ENCODE data around the gene GCNA.

The GCNA gene

DNA sequence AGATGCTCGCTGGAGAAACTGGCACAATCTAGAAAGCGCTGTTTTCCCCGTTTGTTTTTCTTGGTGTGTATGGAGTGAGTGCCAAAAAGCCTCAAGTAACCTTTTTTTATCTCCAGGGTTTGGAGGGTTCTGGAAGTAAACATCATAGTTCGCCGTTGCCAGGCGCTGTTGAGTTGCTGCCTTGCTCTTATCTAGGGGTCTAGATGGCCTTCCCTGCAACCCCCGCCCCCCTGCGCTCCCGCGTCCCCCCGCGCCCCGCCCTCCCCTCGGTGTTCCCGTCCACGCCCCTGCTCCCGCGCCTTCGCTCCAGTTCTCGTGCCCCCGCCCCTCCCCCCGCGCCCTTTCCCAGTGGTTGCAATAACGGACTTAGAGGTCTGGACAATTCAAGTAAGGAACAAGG lies 555 bp upstream of the GCNA start:
- Histone ChIP-seq H3K4me2 (ENCODE audit: low read depth, low read length, poor library complexity, severe bottlenecking) (no peak overlapping the region), H3F3A (ENCODE audit: low read depth) (no peaks in the 10 kb centered on the region), H3K79me2 (ENCODE audit: insufficient read depth, low read length) (no peaks in the 10 kb centered on the region), H3K4me1 (ENCODE audit: insufficient read depth, low read length, poor library complexity, severe bottlenecking) (no peaks in the 10 kb centered on the region), H4K20me1 (ENCODE audit: insufficient read depth, low read length, poor library complexity, severe bottlenecking) (no peaks in the 10 kb centered on the region), H2AFZ (ENCODE audit: low read length) (no peak overlapping the region), H3K27me3 (ENCODE audit: insufficient read depth, low read length, poor library complexity, severe bottlenecking) (no peaks in the 10 kb centered on the region), H3K36me3 (ENCODE audit: insufficient read depth, low read length) (peaks cover 32% of the 10 kb centered on the region; the same call in 1 of the 2 replicates), H3K9me3 (ENCODE audit: insufficient read depth, low read depth, low read length) (no peaks in the 10 kb centered on the region), H3K4me3 (ENCODE audit: low read length, poor library complexity, severe bottlenecking) (no peak overlapping the region), H3K9ac (ENCODE audit: low read depth, low read length, poor library complexity, severe bottlenecking) (no peak overlapping the region), H3K9me2 (replicated peaks; ENCODE audit: low read depth, low read length) (no peaks in the 10 kb centered on the region)
- TF ChIP-seq CTCF (conservative IDR thresholded peaks at IDR 0.05; ENCODE audit: low read length): no peak
- no peak for TF ChIP-seq EZH2phosphoT487 (IDR thresholded peaks at IDR 0.05; ENCODE audit: borderline replicate concordance)

DNA sequence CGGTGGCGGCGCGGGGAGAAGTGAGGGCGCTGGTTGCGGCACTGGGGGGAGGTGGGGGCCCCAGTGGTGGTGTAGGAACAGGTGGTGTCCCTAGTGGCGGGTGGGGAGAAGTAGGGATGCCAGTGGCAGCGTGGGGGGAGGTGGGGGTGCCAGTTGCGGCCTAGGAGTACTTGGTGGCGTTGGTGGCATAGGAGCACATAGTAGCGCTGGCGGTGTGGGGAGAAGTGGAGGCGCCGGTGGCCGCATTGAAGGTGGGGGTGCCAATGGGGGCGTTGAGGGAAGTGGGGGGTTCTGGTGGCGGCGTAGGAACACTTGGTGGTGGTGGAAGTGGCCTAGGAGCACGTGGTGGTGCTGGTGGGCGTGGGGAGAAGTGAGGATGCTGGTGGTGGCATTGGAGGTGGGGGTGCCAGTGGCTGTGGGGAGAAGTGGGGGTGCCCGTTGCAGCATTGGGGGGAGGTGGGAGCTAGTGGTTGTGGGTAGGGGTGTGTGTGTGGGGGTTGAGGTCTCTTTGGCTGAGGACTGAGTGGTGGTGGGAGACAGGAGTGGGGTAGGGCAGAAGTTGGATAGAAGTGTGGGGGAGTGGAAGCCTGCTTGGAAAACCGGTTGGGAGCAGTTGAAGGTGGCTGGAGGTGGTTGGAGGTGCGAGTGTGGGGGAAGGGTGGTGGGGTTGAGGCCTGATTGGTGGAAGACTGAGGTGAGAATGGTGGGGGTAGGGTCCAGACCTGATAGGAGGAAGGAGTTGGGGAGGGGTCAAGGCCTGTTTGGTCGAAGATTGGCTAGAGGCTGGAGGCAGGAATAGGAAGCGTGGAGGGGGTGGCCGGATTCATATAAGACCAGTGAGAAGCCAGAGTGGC lies 1.1 kb downstream of the GCNA start:
- Histone ChIP-seq H3K4me3 (ENCODE audit: low read length, poor library complexity, severe bottlenecking) (no peak overlapping the region), H3K9ac (ENCODE audit: low read depth, low read length, poor library complexity, severe bottlenecking) (no peak overlapping the region), H2AFZ (ENCODE audit: low read length) (no peak overlapping the region), H4K20me1 (ENCODE audit: insufficient read depth, low read length, poor library complexity, severe bottlenecking) (no peaks in the 10 kb centered on the region), H3K4me1 (ENCODE audit: insufficient read depth, low read length, poor library complexity, severe bottlenecking) (no peaks in the 10 kb centered on the region), H3K27me3 (ENCODE audit: insufficient read depth, low read length, poor library complexity, severe bottlenecking) (no peaks in the 10 kb centered on the region), H3K9me3 (ENCODE audit: insufficient read depth, low read depth, low read length) (no peaks in the 10 kb centered on the region), H3F3A (ENCODE audit: low read depth) (no peaks in the 10 kb centered on the region), H3K79me2 (ENCODE audit: insufficient read depth, low read length) (no peaks in the 10 kb centered on the region), H3K36me3 (ENCODE audit: insufficient read depth, low read length) (peaks cover 16% of the 10 kb centered on the region; the same call in 1 of the 2 replicates), H3K9me2 (replicated peaks; ENCODE audit: low read depth, low read length) (no peaks in the 10 kb centered on the region), H3K4me2 (ENCODE audit: low read depth, low read length, poor library complexity, severe bottlenecking) (no peak overlapping the region)
- TF ChIP-seq CTCF (conservative IDR thresholded peaks at IDR 0.05; ENCODE audit: low read length): no peak
- no peak for TF ChIP-seq EZH2phosphoT487 (IDR thresholded peaks at IDR 0.05; ENCODE audit: borderline replicate concordance)

- H3K9me2 ChIP-seq (replicated peaks; ENCODE audit: low read depth, low read length): no peaks in the 10 kb centered on the region
- H3K9me3 ChIP-seq (ENCODE audit: insufficient read depth, low read depth, low read length): no peaks in the 10 kb centered on the region
- no peak overlapping the region for H3K9ac ChIP-seq (ENCODE audit: low read depth, low read length, poor library complexity, severe bottlenecking)
- no peak overlapping the region for H2AFZ ChIP-seq (ENCODE audit: low read length)
- no peak overlapping the region for H3K4me2 ChIP-seq (ENCODE audit: low read depth, low read length, poor library complexity, severe bottlenecking)
- no peak overlapping the region for H3K4me3 ChIP-seq (ENCODE audit: low read length, poor library complexity, severe bottlenecking)
- H3K4me1 ChIP-seq (ENCODE audit: insufficient read depth, low read length, poor library complexity, severe bottlenecking): no peaks in the 10 kb centered on the region
- H4K20me1 ChIP-seq (ENCODE audit: insufficient read depth, low read length, poor library complexity, severe bottlenecking): no peaks in the 10 kb centered on the region
- TF ChIP-seq EZH2phosphoT487 (IDR thresholded peaks at IDR 0.05; ENCODE audit: borderline replicate concordance) (no peak), CTCF (conservative IDR thresholded peaks at IDR 0.05; ENCODE audit: low read length) (no peak)
- no peaks in the 10 kb centered on the region for H3F3A ChIP-seq (ENCODE audit: low read depth)
- H3K79me2 ChIP-seq (ENCODE audit: insufficient read depth, low read length): no peaks in the 10 kb centered on the region
- no peaks in the 10 kb centered on the region for H3K27me3 ChIP-seq (ENCODE audit: insufficient read depth, low read length, poor library complexity, severe bottlenecking)
- H3K36me3 ChIP-seq (ENCODE audit: insufficient read depth, low read length): peaks cover 10% of the 10 kb centered on the region; the same call in 1 of the 2 replicates
Observed at GRCh38 chrX:71579990-71580380, 1.7 kb downstream of the GCNA start.

All from Loucy (cell line).